H9 (cell line): ENCODE measurements around the gene RALGAPB. TPM values are rescaled to one million over a fixed set of nuclear protein-coding genes. Genes with fewer than 3 reads are reported as not detected.
A peak's percentile ranks its signal among the peaks of the same experiment; 100 is the strongest.

Experiments used
- DNase-seq: peaks from one replicate; pipeline ENCODE4 v3.0.0-alpha.2; 2017
- H2AFZ ChIP-seq: one replicate; pipeline ENCODE4 v1.6.1; 2013; ENCODE audit warnings: mild to moderate bottlenecking, low read length, control low read depth, moderate library complexity
- H2AK5ac ChIP-seq: 2 replicates; pipeline ENCODE4 v1.6.1; 2013; ENCODE audit warnings: low read length, control low read depth, mixed read lengths; ENCODE audit not compliant: insufficient read length
- H2BK120ac ChIP-seq: one replicate; pipeline ENCODE4 v1.6.1; 2013; ENCODE audit warnings: low read depth, mild to moderate bottlenecking, low read length, control low read depth, inconsistent platforms; ENCODE audit not compliant: poor library complexity, severe bottlenecking
- H2BK12ac ChIP-seq: 2 replicates; pipeline ENCODE4 v1.6.1; 2013; ENCODE audit warnings: low read length, control low read depth, mixed read lengths, low read depth; ENCODE audit not compliant: insufficient read length
- H2BK15ac ChIP-seq: 2 replicates; pipeline ENCODE4 v1.6.1; 2013; ENCODE audit warnings: low read depth, low read length, control low read depth
- H2BK20ac ChIP-seq: one replicate; pipeline ENCODE4 v1.6.1; 2013; ENCODE audit warnings: low read depth, mild to moderate bottlenecking, low read length, control low read depth, inconsistent platforms; ENCODE audit not compliant: poor library complexity, severe bottlenecking
- H2BK5ac ChIP-seq: 2 replicates; pipeline ENCODE4 v1.6.1; 2013; ENCODE audit warnings: low read length, control low read depth, mixed read lengths; ENCODE audit not compliant: insufficient read length
- H3K14ac ChIP-seq: 2 replicates; pipeline ENCODE4 v1.6.1; 2013; ENCODE audit warnings: low read length, control low read depth; ENCODE audit not compliant: insufficient read depth
- H3K18ac ChIP-seq: 2 replicates; pipeline ENCODE4 v1.6.1; 2013; ENCODE audit warnings: low read depth, mild to moderate bottlenecking, mixed read lengths, low read length, control low read depth; ENCODE audit not compliant: insufficient read length
- H3K23ac ChIP-seq: 2 replicates; pipeline ENCODE4 v1.6.1; 2013; ENCODE audit warnings: low read length, control low read depth, mixed read lengths, low read depth; ENCODE audit not compliant: insufficient read length
- H3K23me2 ChIP-seq: 2 replicates; pipeline ENCODE4 v1.6.1; 2013; ENCODE audit warnings: low read depth, mild to moderate bottlenecking, mixed read lengths, low read length, control low read depth; ENCODE audit not compliant: insufficient read length, poor library complexity, severe bottlenecking
- H3K27ac ChIP-seq: 2 replicates; pipeline ENCODE4 v1.5.1; 2013; ENCODE audit warnings: low read length, control low read depth, mixed read lengths, low read depth; ENCODE audit not compliant: insufficient read length
- H3K27me3 ChIP-seq: 2 replicates; pipeline ENCODE4 v1.6.1; 2013; ENCODE audit warnings: low read length, control low read depth, inconsistent platforms; ENCODE audit not compliant: insufficient read depth
- H3K4ac ChIP-seq: 2 replicates; pipeline ENCODE4 v1.6.1; 2013; ENCODE audit warnings: low read depth, mild to moderate bottlenecking, control low read depth, inconsistent platforms, low read length, moderate library complexity
- H3K4me1 ChIP-seq: 2 replicates; pipeline ENCODE4 v1.6.1; 2013; ENCODE audit warnings: low read length, control low read depth, inconsistent platforms; ENCODE audit not compliant: insufficient read depth
- H3K4me2 ChIP-seq: 2 replicates; pipeline ENCODE4 v1.6.1; 2013; ENCODE audit warnings: low read length, control low read depth, mixed read lengths; ENCODE audit not compliant: insufficient read length, insufficient read depth
- H3K56ac ChIP-seq: 2 replicates; pipeline ENCODE4 v1.6.1; 2013; ENCODE audit warnings: low read depth, mild to moderate bottlenecking, mixed read lengths, low read length, control low read depth; ENCODE audit not compliant: insufficient read length
- H3K79me1 ChIP-seq: 2 replicates; pipeline ENCODE4 v1.6.1; 2013; ENCODE audit warnings: low read depth, mild to moderate bottlenecking, moderate library complexity, low read length, control low read depth, inconsistent platforms; ENCODE audit not compliant: insufficient read depth, poor library complexity, severe bottlenecking
- H3K79me2 ChIP-seq: 2 replicates; pipeline ENCODE4 v1.6.1; 2013; ENCODE audit warnings: low read length, control low read depth, inconsistent platforms; ENCODE audit not compliant: insufficient read depth
- H3K9ac ChIP-seq: 2 replicates; pipeline ENCODE4 v1.6.1; 2013; ENCODE audit warnings: low read length, control low read depth, mixed read lengths; ENCODE audit not compliant: insufficient read length; ENCODE audit errors: extremely low read depth
- H3K9me3 ChIP-seq: one replicate; pipeline ENCODE4 v1.6.1; 2013; ENCODE audit warnings: low read depth, low read length, inconsistent platforms; ENCODE audit not compliant: control insufficient read depth
- H3T11ph ChIP-seq: one replicate; pipeline ENCODE4 v1.6.1; 2013; ENCODE audit warnings: mild to moderate bottlenecking, low read length, control low read depth, inconsistent platforms
- H4K20me1 ChIP-seq: one replicate; pipeline ENCODE4 v1.6.1; 2013; ENCODE audit not compliant: control insufficient read depth, insufficient read length, insufficient read depth
- H4K5ac ChIP-seq: 2 replicates; pipeline ENCODE4 v1.6.1; 2013; ENCODE audit warnings: low read depth, mild to moderate bottlenecking, mixed read lengths, low read length, control low read depth; ENCODE audit not compliant: insufficient read length
- H4K8ac ChIP-seq: replicated peaks from 2 replicates; pipeline ENCODE4 v1.6.1; 2013; ENCODE audit warnings: low read length, control low read depth, mixed read lengths, low read depth; ENCODE audit not compliant: insufficient read length
- H4K91ac ChIP-seq: 2 replicates; pipeline ENCODE4 v1.6.1; 2013; ENCODE audit warnings: low read depth, mild to moderate bottlenecking, moderate library complexity, mixed read lengths, low read length, control low read depth; ENCODE audit not compliant: insufficient read length
- H3K27ac Mint-ChIP-seq, 3 experiments: 2 replicates in 2 of 3; 3 replicates in 1 of 3; pipeline ENCODE4 v1.8.0; 2020 to 2021; ENCODE audit warnings: mixed read lengths in 3 of 3, mild to moderate bottlenecking in 1 of 3, moderate library complexity in 1 of 3
- H3K27me3 Mint-ChIP-seq: 2 replicates; pipeline ENCODE4 v1.8.0; 2021; ENCODE audit warnings: low read depth, mild to moderate bottlenecking, moderate library complexity, mixed read lengths
- H3K36me3 Mint-ChIP-seq, 3 experiments: 2 replicates in 2 of 3; 3 replicates in 1 of 3; pipeline ENCODE4 v1.8.0; 2020 to 2021; ENCODE audit warnings: low read depth in 3 of 3, mixed read lengths in 3 of 3; ENCODE audit not compliant: insufficient read depth in 1 of 3
- H3K4me1 Mint-ChIP-seq, 2 experiments: 2 replicates each; pipeline ENCODE4 v1.8.0; 2020; ENCODE audit warnings: mixed read lengths in 2 of 2
- H3K4me3 Mint-ChIP-seq, 2 experiments: 2 replicates in 1 of 2; 3 replicates in 1 of 2; pipeline ENCODE4 v1.8.0; 2020 to 2021; ENCODE audit warnings: mild to moderate bottlenecking in 2 of 2, mixed read lengths in 2 of 2, moderate library complexity in 1 of 2
- H3K9me3 Mint-ChIP-seq, 2 experiments: 2 replicates in 1 of 2; 3 replicates in 1 of 2; pipeline ENCODE4 v1.8.0; 2020; ENCODE audit warnings: mild to moderate bottlenecking in 2 of 2, mixed read lengths in 2 of 2, moderate library complexity in 1 of 2
- WGBS: extraction: QIAGEN DNeasy Blood & Tissue Kit; methylation state at CpG from one replicate; pipeline ENCODE4 v1.1.7; 2013; ENCODE audit warnings: missing lambda C conversion rate, low lambda C conversion rate, mixed read lengths; ENCODE audit not compliant: insufficient read length; ENCODE audit errors: extremely low coverage; 5-methylcytosine and 5-hydroxymethylcytosine counted together
- total RNA-seq: library from RNA; stranded (reverse); gene quantifications from 2 replicates; pipeline ENCODE4 v1.2.1, GENCODE V29; 2021
- TF ChIP-seq, protein P1 (sequence below): fragments of 200-600 bp; sonication (generic); conservative IDR thresholded peaks from 3 replicates; pipeline ENCODE4 v1.8.0; 2021; ENCODE audit warnings: antibody characterized with exemption, mild to moderate bottlenecking

The RALGAPB gene
- total RNA-seq, 1 experiment from 2014 or later, result 28.5 TPM

DNA sequence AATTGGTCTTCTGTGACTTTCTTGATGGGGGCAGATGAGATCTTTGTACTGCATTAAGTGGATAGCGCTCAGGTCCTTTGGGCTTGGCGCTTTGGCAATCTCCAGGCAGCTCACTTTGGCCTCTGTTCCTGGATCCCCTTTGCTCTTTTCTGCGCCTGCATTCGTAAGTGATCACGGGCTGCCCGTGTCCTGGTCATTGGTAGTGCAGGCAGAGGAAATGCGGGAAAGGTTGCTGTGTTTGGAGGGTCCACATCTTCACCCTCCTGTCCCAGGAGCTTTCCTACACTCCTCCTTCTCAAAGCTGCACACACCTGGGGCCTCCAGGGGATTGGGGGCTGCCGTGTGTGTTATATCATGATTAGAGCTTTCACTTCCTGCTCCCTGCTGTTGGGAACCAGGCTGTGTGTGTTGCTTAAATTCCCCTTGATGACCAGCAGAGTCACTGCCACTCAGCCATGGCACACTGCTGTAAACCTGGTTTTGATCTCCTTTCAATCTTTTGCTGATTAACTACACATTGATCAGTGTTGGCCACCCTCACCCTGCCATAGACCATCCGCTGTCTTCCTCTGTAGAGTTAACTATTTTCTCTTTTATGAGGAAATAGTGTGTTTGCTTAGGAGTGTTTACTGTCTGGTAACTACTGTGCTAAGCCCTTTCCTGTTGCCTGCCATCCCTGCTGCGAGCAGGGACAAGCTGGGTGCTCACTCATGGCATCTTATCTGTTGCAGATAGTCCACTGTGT is 24.5 kb upstream of the RALGAPB start:
- no peaks in the 10 kb centered on the region for H3K9me3 Mint-ChIP-seq
- H2AFZ ChIP-seq, result no peak overlapping the region
- no peak overlapping the region for H4K5ac ChIP-seq
- no peaks in the 10 kb centered on the region; the same call in 1 of the 2 replicates for H3K27me3 Mint-ChIP-seq
- H3K27ac ChIP-seq, result no peak overlapping the region
- H4K8ac ChIP-seq, result no peak overlapping the region
- no peak overlapping the region for H2BK15ac ChIP-seq
- H3K4me3 Mint-ChIP-seq, result peak overlapping the region; percentile 76 to 84
- no peak overlapping the region for H4K91ac ChIP-seq
- H3K27me3 ChIP-seq, result no peaks in the 10 kb centered on the region
- H3K23me2 ChIP-seq, result peaks cover 9% of the 10 kb centered on the region
- H4K20me1 ChIP-seq, result no peaks in the 10 kb centered on the region
- H3K18ac ChIP-seq, result no peak overlapping the region
- no peak overlapping the region for H2BK20ac ChIP-seq
- H3K9ac ChIP-seq, result no peak overlapping the region
- H3T11ph ChIP-seq, result no peak overlapping the region
- H3K4me1 ChIP-seq, result no peaks in the 10 kb centered on the region
- no peak for DNase-seq
- H3K79me1 ChIP-seq, result peaks cover 2% of the 10 kb centered on the region
- H3K4ac ChIP-seq, result no peak overlapping the region
- WGBS, result no CpG with 5 or more reads among the region's 10 CpGs
- H2BK120ac ChIP-seq, result no peak overlapping the region
- no peak overlapping the region for H3K14ac ChIP-seq
- H2BK12ac ChIP-seq, result no peak overlapping the region
- no peaks in the 10 kb centered on the region; the same call in 1 of the 2 replicates for H3K79me2 ChIP-seq
- H3K36me3 Mint-ChIP-seq, result peaks cover 20 to 34% (median 30%) of the 10 kb centered on the region in 3 experiments; a peak in 6 of 7 replicates
- H3K23ac ChIP-seq, result no peak overlapping the region
- H3K4me2 ChIP-seq, result no peak overlapping the region
- no peak overlapping the region for H3K56ac ChIP-seq
- H3K9me3 ChIP-seq, result no peaks in the 10 kb centered on the region
- no peak overlapping the region for H2AK5ac ChIP-seq
- H3K27ac Mint-ChIP-seq, result no peak overlapping the region
- TF ChIP-seq, protein P1, sequence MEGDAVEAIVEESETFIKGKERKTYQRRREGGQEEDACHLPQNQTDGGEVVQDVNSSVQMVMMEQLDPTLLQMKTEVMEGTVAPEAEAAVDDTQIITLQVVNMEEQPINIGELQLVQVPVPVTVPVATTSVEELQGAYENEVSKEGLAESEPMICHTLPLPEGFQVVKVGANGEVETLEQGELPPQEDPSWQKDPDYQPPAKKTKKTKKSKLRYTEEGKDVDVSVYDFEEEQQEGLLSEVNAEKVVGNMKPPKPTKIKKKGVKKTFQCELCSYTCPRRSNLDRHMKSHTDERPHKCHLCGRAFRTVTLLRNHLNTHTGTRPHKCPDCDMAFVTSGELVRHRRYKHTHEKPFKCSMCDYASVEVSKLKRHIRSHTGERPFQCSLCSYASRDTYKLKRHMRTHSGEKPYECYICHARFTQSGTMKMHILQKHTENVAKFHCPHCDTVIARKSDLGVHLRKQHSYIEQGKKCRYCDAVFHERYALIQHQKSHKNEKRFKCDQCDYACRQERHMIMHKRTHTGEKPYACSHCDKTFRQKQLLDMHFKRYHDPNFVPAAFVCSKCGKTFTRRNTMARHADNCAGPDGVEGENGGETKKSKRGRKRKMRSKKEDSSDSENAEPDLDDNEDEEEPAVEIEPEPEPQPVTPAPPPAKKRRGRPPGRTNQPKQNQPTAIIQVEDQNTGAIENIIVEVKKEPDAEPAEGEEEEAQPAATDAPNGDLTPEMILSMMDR, result no peak
- no peak overlapping the region for H2BK5ac ChIP-seq
- H3K4me1 Mint-ChIP-seq, result peaks cover 10 to 16% of the 10 kb centered on the region in 2 experiments
